ENCODE data around the gene MGRN1. TPM values are rescaled to one million over a fixed set of nuclear protein-coding genes. Genes with fewer than 3 reads are reported as not detected.

MGRN1 gene
- total and polyA plus RNA-seq, 2 of the 13 experiments (the other 11 are each of a cell fraction or from before 2014, with no cell fraction given) = 11.9 to 12.6 TPM

- TF ChIP-seq SMAD1 (CRISPR knock-in tag; IDR thresholded peaks at IDR 0.05; ENCODE audit: borderline replicate concordance, low read depth) (peak; percentile 67; the same call in 1 of the 2 replicates), MAF1 (CRISPR knock-in tag; IDR thresholded peaks at IDR 0.05; ENCODE audit: borderline replicate concordance) (peak; percentile 39; the same call in 1 of the 2 replicates), KDM5B (CRISPR knock-in tag; IDR thresholded peaks at IDR 0.05; ENCODE audit: borderline replicate concordance) (peak; percentile 57; the same call in 1 of the 2 replicates), BORCS8-MEF2B (CRISPR knock-in tag; IDR thresholded peaks at IDR 0.05) (peak; percentile 37; the same call in 1 of the 2 replicates), SALL2 (CRISPR knock-in tag; IDR thresholded peaks at IDR 0.05) (peak; percentile 78; the same call in 1 of the 2 replicates), ZNF572 (CRISPR knock-in tag; IDR thresholded peaks at IDR 0.05) (no peak), ZBED4 (CRISPR knock-in tag; IDR thresholded peaks at IDR 0.05; ENCODE audit: borderline replicate concordance) (peak; percentile 42; the same call in 1 of the 2 replicates), ZNF564 (CRISPR knock-in tag; IDR thresholded peaks at IDR 0.05) (no peak), POGZ (CRISPR knock-in tag; IDR thresholded peaks at IDR 0.05) (peak; percentile 56; the same call in 1 of the 2 replicates), DMAP1 (CRISPR knock-in tag; IDR thresholded peaks at IDR 0.05) (peak; percentile 76; the same call in 1 of the 2 replicates), ZEB1 (IDR thresholded peaks at IDR 0.05; ENCODE audit: insufficient replicate concordance, low read depth) (no peak), CBFB (CRISPR knock-in tag; IDR thresholded peaks at IDR 0.05) (0 out of 2 replicates have a peak, but pooled peaks have one; percentile 11), ZNF883 (CRISPR knock-in tag; IDR thresholded peaks at IDR 0.05; ENCODE audit: not compliant biosample characterization) (peak; percentile 30), ZSCAN29 (CRISPR knock-in tag; conservative IDR thresholded peaks at IDR 0.05) (0 out of 2 replicates have a peak, but pooled peaks have one; percentile 48), NFKBIZ (CRISPR knock-in tag; IDR thresholded peaks at IDR 0.05) (0 out of 2 replicates have a peak, but pooled peaks have one; percentile 11), ZUFSP (CRISPR knock-in tag; IDR thresholded peaks at IDR 0.05; ENCODE audit: borderline replicate concordance) (no peak)
- TF ChIP-seq, protein P1, sequence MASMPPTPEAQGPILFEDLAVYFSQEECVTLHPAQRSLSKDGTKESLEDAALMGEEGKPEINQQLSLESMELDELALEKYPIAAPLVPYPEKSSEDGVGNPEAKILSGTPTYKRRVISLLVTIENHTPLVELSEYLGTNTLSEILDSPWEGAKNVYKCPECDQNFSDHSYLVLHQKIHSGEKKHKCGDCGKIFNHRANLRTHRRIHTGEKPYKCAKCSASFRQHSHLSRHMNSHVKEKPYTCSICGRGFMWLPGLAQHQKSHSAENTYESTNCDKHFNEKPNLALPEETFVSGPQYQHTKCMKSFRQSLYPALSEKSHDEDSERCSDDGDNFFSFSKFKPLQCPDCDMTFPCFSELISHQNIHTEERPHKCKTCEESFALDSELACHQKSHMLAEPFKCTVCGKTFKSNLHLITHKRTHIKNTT (CRISPR knock-in tag; IDR thresholded peaks at IDR 0.05) = no peak
- TF ChIP-seq, protein P2, sequence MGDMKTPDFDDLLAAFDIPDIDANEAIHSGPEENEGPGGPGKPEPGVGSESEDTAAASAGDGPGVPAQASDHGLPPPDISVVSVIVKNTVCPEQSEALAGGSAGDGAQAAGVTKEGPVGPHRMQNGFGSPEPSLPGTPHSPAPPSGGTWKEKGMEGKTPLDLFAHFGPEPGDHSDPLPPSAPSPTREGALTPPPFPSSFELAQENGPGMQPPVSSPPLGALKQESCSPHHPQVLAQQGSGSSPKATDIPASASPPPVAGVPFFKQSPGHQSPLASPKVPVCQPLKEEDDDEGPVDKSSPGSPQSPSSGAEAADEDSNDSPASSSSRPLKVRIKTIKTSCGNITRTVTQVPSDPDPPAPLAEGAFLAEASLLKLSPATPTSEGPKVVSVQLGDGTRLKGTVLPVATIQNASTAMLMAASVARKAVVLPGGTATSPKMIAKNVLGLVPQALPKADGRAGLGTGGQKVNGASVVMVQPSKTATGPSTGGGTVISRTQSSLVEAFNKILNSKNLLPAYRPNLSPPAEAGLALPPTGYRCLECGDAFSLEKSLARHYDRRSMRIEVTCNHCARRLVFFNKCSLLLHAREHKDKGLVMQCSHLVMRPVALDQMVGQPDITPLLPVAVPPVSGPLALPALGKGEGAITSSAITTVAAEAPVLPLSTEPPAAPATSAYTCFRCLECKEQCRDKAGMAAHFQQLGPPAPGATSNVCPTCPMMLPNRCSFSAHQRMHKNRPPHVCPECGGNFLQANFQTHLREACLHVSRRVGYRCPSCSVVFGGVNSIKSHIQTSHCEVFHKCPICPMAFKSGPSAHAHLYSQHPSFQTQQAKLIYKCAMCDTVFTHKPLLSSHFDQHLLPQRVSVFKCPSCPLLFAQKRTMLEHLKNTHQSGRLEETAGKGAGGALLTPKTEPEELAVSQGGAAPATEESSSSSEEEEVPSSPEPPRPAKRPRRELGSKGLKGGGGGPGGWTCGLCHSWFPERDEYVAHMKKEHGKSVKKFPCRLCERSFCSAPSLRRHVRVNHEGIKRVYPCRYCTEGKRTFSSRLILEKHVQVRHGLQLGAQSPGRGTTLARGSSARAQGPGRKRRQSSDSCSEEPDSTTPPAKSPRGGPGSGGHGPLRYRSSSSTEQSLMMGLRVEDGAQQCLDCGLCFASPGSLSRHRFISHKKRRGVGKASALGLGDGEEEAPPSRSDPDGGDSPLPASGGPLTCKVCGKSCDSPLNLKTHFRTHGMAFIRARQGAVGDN (CRISPR knock-in tag; IDR thresholded peaks at IDR 0.05) = peak; percentile 88
These were observed 8.4 kb upstream of the MGRN1 start (continued) for GRCh38 chr16:4616047-4616811.

Data from HepG2 (cell line).